Liver (tissue), 9 donors: ENCODE data around the gene HCCS. TPM values are rescaled to one million over a fixed set of nuclear protein-coding genes. Genes with fewer than 3 reads are reported as not detected.

Experiments used
- DNase-seq: peaks from one replicate; pipeline ENCODE4 v3.0.0-alpha.2; 2017; ENCODE audit warnings: low spot score
- H3K27ac ChIP-seq, 2 donors: one replicate each; pipeline ENCODE4 v1.7.0; 2013; ENCODE audit warnings: inconsistent platforms in 2 of 2, low read length in 2 of 2, control low read depth in 1 of 2, low read depth in 1 of 2, mild to moderate bottlenecking in 1 of 2
- H3K27me3 ChIP-seq, 4 donors: one replicate each; pipeline versions ENCODE4 v1.6.1 to v1.7.0; 2013; ENCODE audit warnings: low read length in 3 of 4, inconsistent platforms in 1 of 4, mild to moderate bottlenecking in 1 of 4, moderate library complexity in 1 of 4; ENCODE audit not compliant: control insufficient read depth in 4 of 4, insufficient read depth in 4 of 4
- H3K36me3 ChIP-seq, 4 donors: one replicate each; pipeline versions ENCODE4 v1.6.1 to v1.7.0; 2013; ENCODE audit warnings: low read length in 3 of 4, mild to moderate bottlenecking in 3 of 4, low read depth in 1 of 4, moderate library complexity in 1 of 4; ENCODE audit not compliant: control insufficient read depth in 4 of 4, insufficient read depth in 3 of 4
- H3K4me1 ChIP-seq, 4 donors: one replicate each; pipeline versions ENCODE4 v1.6.1 to v1.7.0; 2013; ENCODE audit warnings: low read length in 3 of 4, mild to moderate bottlenecking in 3 of 4, moderate library complexity in 1 of 4; ENCODE audit not compliant: control insufficient read depth in 4 of 4, insufficient read depth in 4 of 4
- H3K4me3 ChIP-seq, 3 donors: one replicate each; pipeline versions ENCODE4 v1.6.1 to v1.7.0; 2013; ENCODE audit warnings: low read length in 3 of 3, control low read depth in 1 of 3, low read depth in 1 of 3, mild to moderate bottlenecking in 1 of 3
- H3K9ac ChIP-seq, 2 donors: one replicate each; pipeline ENCODE4 v1.7.0; 2013; ENCODE audit warnings: low read length in 2 of 2, mild to moderate bottlenecking in 2 of 2, moderate library complexity in 2 of 2, control low read depth in 1 of 2, low read depth in 1 of 2
- H3K9me3 ChIP-seq, 4 donors: one replicate each; pipeline versions ENCODE4 v1.6.1 to v1.7.0; 2013; ENCODE audit warnings: low read length in 3 of 4; ENCODE audit not compliant: control insufficient read depth in 4 of 4
- EGR1 ChIP-seq, 2 donors: IDR thresholded peaks; 2 replicates each; pipeline ENCODE4 v1.6.1; 2016 to 2018; ENCODE audit warnings: antibody characterized with exemption in 2 of 2, low read depth in 2 of 2
- FOXA1 ChIP-seq: IDR thresholded peaks from 2 replicates; pipeline ENCODE4 v1.6.1; 2016; ENCODE audit warnings: antibody characterized with exemption
- FOXA2 ChIP-seq: IDR thresholded peaks from 2 replicates; pipeline ENCODE4 v1.6.1; 2016; ENCODE audit warnings: antibody characterized with exemption
- GABPA ChIP-seq, 2 donors: IDR thresholded peaks in 1 of 2; conservative IDR thresholded peaks in 1 of 2; 2 replicates each; pipeline ENCODE4 v1.6.1; 2016; ENCODE audit warnings: antibody characterized with exemption in 2 of 2, mild to moderate bottlenecking in 1 of 2, moderate library complexity in 1 of 2
- HNF4A ChIP-seq, 2 donors: conservative IDR thresholded peaks; 2 replicates each; pipeline ENCODE4 v1.6.1; 2016; ENCODE audit warnings: antibody characterized with exemption in 2 of 2, mild to moderate bottlenecking in 2 of 2
- HNF4G ChIP-seq: IDR thresholded peaks from 2 replicates; pipeline ENCODE4 v1.6.1; 2016; ENCODE audit warnings: antibody characterized with exemption
- NR2F2 ChIP-seq: IDR thresholded peaks from 2 replicates; pipeline ENCODE4 v1.6.1; 2016; ENCODE audit warnings: antibody characterized with exemption
- RAD21 ChIP-seq, 2 donors: IDR thresholded peaks; 2 replicates each; pipeline ENCODE4 v1.6.1; 2016; ENCODE audit warnings: antibody characterized with exemption in 2 of 2, mild to moderate bottlenecking in 2 of 2
- RXRA ChIP-seq, 2 donors: IDR thresholded peaks; 2 replicates each; pipeline ENCODE4 v1.6.1; 2017 to 2018; ENCODE audit warnings: antibody characterized with exemption in 2 of 2, mild to moderate bottlenecking in 1 of 2
- SP1 ChIP-seq: IDR thresholded peaks from 2 replicates; pipeline ENCODE4 v1.6.1; 2018; ENCODE audit warnings: antibody characterized with exemption, mild to moderate bottlenecking
- TAF1 ChIP-seq: conservative IDR thresholded peaks from 2 replicates; pipeline ENCODE4 v1.6.1; 2016; ENCODE audit warnings: antibody characterized with exemption, mild to moderate bottlenecking
- YY1 ChIP-seq: IDR thresholded peaks from 2 replicates; pipeline ENCODE4 v1.6.1; 2016; ENCODE audit warnings: antibody characterized with exemption, mild to moderate bottlenecking
- WGBS: extraction: QIAGEN DNeasy Blood & Tissue Kit; methylation state at CpG from one replicate; pipeline ENCODE4 v1.1.7; 2013; 5-methylcytosine and 5-hydroxymethylcytosine counted together
- polyA plus RNA-seq, 2 donors: library from polyadenylated mRNA; stranded (reverse) in 1 of 2; unstranded in 1 of 2; fragments of 200-250 nt in 1 of 2; fragments of >200 nt in 1 of 2; fragmentation: Nextera tagmentation in 1 of 2; extraction: Ambion mirVana in 1 of 2; gene quantifications; one replicate each; pipeline versions ENCODE4 v1.2.1 to v1.2.3, GENCODE V29; 2013 to 2015
- total RNA-seq, 2 donors: library from RNA; depleted of rRNA; stranded (reverse); fragments of >200 nt; gene quantifications; one replicate each; pipeline ENCODE4 v1.2.3, GENCODE V29; 2014
- TF ChIP-seq, protein P1 (sequence below): IDR thresholded peaks from 2 replicates; pipeline ENCODE4 v1.6.1; 2016; ENCODE audit warnings: antibody characterized with exemption
- TF ChIP-seq, protein P2 (sequence below): IDR thresholded peaks from 2 replicates; pipeline ENCODE4 v1.6.1; 2016; ENCODE audit warnings: antibody characterized with exemption, mild to moderate bottlenecking
- TF ChIP-seq, protein P3 (sequence below): IDR thresholded peaks from 2 replicates; pipeline ENCODE4 v1.6.1; 2016; ENCODE audit warnings: antibody characterized with exemption
- TF ChIP-seq, protein P4 (sequence below): IDR thresholded peaks from 2 replicates; pipeline ENCODE4 v1.6.1; 2016; ENCODE audit warnings: antibody characterized with exemption
- TF ChIP-seq, protein P5 (sequence below): fragments of 150-350 bp; IDR thresholded peaks from 2 replicates; pipeline ENCODE4 v1.5.1; 2017; ENCODE audit warnings: improper control_type of control experiment, low read depth, low read length; ENCODE audit not compliant: missing input control
- donor health status: healthy.
- donor health status: healthy.
- donor health status: healthy.
- donor health status: healthy.
- donor health status: healthy.

The HCCS gene
- total and polyA plus RNA-seq, 4 donors = 11.2 to 16.0 (median 14.3) TPM

DNA sequence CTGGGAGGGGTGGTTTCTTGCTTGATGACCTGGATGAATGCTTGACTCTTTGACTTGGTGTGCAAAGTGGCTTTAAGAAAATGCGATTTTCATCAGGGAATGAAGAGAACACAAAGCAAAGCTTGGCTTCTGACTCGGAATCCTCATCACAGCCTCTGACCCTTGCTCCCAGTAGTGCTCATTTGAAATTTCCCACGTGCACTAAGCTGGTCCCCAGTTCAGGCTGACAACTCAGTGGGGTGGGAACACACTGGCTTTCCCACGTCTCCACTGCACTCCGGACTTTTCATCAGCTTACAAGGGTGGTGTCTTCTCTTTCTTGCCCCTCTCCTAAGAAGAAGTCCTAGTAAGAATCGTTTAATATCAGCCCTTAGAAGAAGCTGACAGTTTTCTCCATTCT, 53.3 kb downstream of the HCCS start (continued):
- no peak for TF ChIP-seq HNF4G
- no peak for TF ChIP-seq NR2F2

DNA sequence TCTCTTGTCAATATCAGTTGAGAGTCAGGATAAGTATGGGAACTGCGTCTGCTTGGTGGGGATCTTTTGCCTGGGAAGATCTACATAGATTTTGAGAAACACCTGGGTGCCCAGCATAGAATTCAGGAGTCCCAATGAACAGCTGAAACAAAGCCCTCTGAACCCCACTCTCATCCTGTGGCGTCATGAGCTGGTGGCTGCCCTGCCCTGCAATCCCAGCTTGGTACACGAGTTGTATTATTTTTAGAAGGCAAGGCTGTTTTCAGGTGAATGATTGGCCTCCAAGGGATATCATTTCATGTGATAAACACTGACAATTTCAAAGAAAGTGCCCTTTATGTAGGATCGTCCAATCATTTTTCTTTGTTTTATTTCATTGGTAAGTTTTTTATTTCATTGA, 60.8 kb downstream of the HCCS start:
- no peak overlapping the region for H3K27ac ChIP-seq
- no peaks in the 10 kb centered on the region for H3K36me3 ChIP-seq
- H3K4me1 ChIP-seq = no peaks in the 10 kb centered on the region
- 85% methylated on average over 4 of the region's 4 CpGs for WGBS
- no peak overlapping the region for H3K9ac ChIP-seq
- no peak for TF ChIP-seq HNF4G
- no peak for TF ChIP-seq YY1
- TF ChIP-seq FOXA1 = no peak
- TF ChIP-seq GABPA (IDR thresholded peaks at IDR 0.05 in 1 of 2, conservative IDR thresholded peaks at IDR 0.05 in 1 of 2) = no peak
- no peak for TF ChIP-seq SP1
- no peak for TF ChIP-seq FOXA2
- TF ChIP-seq RXRA (IDR thresholded peaks at IDR 0.05) = no peak
- TF ChIP-seq EGR1 (IDR thresholded peaks at IDR 0.05; ENCODE audit: low read depth in 2 of 2) = no peak
- TF ChIP-seq HNF4A (conservative IDR thresholded peaks at IDR 0.05) = no peak
- TF ChIP-seq, protein P1, sequence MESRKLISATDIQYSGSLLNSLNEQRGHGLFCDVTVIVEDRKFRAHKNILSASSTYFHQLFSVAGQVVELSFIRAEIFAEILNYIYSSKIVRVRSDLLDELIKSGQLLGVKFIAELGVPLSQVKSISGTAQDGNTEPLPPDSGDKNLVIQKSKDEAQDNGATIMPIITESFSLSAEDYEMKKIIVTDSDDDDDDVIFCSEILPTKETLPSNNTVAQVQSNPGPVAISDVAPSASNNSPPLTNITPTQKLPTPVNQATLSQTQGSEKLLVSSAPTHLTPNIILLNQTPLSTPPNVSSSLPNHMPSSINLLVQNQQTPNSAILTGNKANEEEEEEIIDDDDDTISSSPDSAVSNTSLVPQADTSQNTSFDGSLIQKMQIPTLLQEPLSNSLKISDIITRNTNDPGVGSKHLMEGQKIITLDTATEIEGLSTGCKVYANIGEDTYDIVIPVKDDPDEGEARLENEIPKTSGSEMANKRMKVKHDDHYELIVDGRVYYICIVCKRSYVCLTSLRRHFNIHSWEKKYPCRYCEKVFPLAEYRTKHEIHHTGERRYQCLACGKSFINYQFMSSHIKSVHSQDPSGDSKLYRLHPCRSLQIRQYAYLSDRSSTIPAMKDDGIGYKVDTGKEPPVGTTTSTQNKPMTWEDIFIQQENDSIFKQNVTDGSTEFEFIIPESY = no peak
- no peak for TF ChIP-seq TAF1
- no peak for TF ChIP-seq RAD21 (IDR thresholded peaks at IDR 0.05)
- H3K27me3 ChIP-seq = peaks cover 0 to 4% (median 0%) of the 10 kb centered on the region in 4 donors
- H3K4me3 ChIP-seq = no peak overlapping the region
- no peak for DNase-seq
- no peaks in the 10 kb centered on the region for H3K9me3 ChIP-seq

DNA sequence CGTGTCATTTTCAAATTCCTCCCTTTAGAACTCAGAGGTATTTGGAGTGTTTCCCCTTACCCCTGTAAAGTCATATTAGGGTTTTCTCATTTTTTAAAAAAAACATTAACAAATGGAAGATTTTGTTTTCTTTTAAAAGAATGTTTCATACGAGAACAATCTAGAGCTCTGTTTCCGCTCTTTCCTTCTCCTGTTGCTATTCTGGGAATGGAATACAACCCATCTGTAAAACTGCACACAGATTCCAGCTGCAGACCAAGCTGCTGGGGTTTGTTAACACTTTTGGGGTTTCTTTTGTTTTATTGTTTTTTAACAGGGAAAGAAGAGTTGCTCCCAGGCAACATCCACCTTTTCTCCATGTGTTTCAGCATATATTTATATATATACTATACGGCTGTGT, 61.3 kb downstream of the HCCS start:
- Histone ChIP-seq H3K9ac (no peak overlapping the region), H3K27me3 (peaks cover 0 to 4% (median 0%) of the 10 kb centered on the region in 4 donors), H3K4me3 (no peak overlapping the region), H3K9me3 (no peaks in the 10 kb centered on the region), H3K36me3 (no peaks in the 10 kb centered on the region), H3K27ac (no peak overlapping the region), H3K4me1 (no peaks in the 10 kb centered on the region)
- WGBS = 84% methylated on average over 4 of the region's 4 CpGs
- no peak for DNase-seq
- TF ChIP-seq TAF1 (no peak), HNF4G (no peak), RXRA (IDR thresholded peaks at IDR 0.05) (no peak), FOXA1 (no peak), GABPA (IDR thresholded peaks at IDR 0.05 in 1 of 2, conservative IDR thresholded peaks at IDR 0.05 in 1 of 2) (no peak), HNF4A (conservative IDR thresholded peaks at IDR 0.05) (no peak), YY1 (no peak)
- TF ChIP-seq, protein P2, sequence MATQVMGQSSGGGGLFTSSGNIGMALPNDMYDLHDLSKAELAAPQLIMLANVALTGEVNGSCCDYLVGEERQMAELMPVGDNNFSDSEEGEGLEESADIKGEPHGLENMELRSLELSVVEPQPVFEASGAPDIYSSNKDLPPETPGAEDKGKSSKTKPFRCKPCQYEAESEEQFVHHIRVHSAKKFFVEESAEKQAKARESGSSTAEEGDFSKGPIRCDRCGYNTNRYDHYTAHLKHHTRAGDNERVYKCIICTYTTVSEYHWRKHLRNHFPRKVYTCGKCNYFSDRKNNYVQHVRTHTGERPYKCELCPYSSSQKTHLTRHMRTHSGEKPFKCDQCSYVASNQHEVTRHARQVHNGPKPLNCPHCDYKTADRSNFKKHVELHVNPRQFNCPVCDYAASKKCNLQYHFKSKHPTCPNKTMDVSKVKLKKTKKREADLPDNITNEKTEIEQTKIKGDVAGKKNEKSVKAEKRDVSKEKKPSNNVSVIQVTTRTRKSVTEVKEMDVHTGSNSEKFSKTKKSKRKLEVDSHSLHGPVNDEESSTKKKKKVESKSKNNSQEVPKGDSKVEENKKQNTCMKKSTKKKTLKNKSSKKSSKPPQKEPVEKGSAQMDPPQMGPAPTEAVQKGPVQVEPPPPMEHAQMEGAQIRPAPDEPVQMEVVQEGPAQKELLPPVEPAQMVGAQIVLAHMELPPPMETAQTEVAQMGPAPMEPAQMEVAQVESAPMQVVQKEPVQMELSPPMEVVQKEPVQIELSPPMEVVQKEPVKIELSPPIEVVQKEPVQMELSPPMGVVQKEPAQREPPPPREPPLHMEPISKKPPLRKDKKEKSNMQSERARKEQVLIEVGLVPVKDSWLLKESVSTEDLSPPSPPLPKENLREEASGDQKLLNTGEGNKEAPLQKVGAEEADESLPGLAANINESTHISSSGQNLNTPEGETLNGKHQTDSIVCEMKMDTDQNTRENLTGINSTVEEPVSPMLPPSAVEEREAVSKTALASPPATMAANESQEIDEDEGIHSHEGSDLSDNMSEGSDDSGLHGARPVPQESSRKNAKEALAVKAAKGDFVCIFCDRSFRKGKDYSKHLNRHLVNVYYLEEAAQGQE = no peak
- TF ChIP-seq, protein P3, sequence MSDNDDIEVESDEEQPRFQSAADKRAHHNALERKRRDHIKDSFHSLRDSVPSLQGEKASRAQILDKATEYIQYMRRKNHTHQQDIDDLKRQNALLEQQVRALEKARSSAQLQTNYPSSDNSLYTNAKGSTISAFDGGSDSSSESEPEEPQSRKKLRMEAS = no peak
- TF ChIP-seq, protein P4, sequence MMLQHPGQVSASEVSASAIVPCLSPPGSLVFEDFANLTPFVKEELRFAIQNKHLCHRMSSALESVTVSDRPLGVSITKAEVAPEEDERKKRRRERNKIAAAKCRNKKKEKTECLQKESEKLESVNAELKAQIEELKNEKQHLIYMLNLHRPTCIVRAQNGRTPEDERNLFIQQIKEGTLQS = no peak
- TF ChIP-seq, protein P5, sequence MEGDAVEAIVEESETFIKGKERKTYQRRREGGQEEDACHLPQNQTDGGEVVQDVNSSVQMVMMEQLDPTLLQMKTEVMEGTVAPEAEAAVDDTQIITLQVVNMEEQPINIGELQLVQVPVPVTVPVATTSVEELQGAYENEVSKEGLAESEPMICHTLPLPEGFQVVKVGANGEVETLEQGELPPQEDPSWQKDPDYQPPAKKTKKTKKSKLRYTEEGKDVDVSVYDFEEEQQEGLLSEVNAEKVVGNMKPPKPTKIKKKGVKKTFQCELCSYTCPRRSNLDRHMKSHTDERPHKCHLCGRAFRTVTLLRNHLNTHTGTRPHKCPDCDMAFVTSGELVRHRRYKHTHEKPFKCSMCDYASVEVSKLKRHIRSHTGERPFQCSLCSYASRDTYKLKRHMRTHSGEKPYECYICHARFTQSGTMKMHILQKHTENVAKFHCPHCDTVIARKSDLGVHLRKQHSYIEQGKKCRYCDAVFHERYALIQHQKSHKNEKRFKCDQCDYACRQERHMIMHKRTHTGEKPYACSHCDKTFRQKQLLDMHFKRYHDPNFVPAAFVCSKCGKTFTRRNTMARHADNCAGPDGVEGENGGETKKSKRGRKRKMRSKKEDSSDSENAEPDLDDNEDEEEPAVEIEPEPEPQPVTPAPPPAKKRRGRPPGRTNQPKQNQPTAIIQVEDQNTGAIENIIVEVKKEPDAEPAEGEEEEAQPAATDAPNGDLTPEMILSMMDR = no peak
